Upper lobe of left lung (tissue), 4 donors: ENCODE data around the gene GABBR2.

ENCODE experiments used
- CTCF ChIP-seq, 6 experiments: fragments of 450-650 bp in 4 of 6; fragments of 200-600 bp in 2 of 6; sonication (generic) in 2 of 6; IDR thresholded peaks; one replicate each; pipeline ENCODE4 v1.5.1; 2016 to 2019; ENCODE audit warnings: antibody characterized with exemption in 6 of 6
- POLR2A ChIP-seq, 4 donors: fragments of 450-650 bp; IDR thresholded peaks; one replicate each; pipeline ENCODE4 v1.5.1; 2016 to 2017; ENCODE audit warnings: antibody characterized with exemption in 4 of 4, mild to moderate bottlenecking in 2 of 4
- POLR2AphosphoS5 ChIP-seq, 2 donors: sonication (generic); formaldehyde crosslinking; IDR thresholded peaks; one replicate each; pipeline ENCODE4 v1.5.1; 2017; ENCODE audit warnings: antibody characterized with exemption in 2 of 2

GRCh38 chr9:98272083-98272482 lies 436.7 kb downstream of the GABBR2 start:
- TF ChIP-seq CTCF (IDR thresholded peaks at IDR 0.05) (no peak), POLR2A (IDR thresholded peaks at IDR 0.05) (no peak), POLR2AphosphoS5 (IDR thresholded peaks at IDR 0.05) (no peak)
